K562 (cell line): ENCODE measurements around the gene LILRA6. TPM values are rescaled to one million over a fixed set of nuclear protein-coding genes. Genes with fewer than 3 reads are reported as not detected.

Source experiments
- AFF1 ChIP-seq, 2 experiments: fragments of 450-650 bp; IDR thresholded peaks; 2 replicates each; pipeline ENCODE4 v1.6.1; 2018; ENCODE audit warnings: mild to moderate bottlenecking in 2 of 2, low read depth in 1 of 2; ENCODE audit not compliant: partially characterized antibody in 2 of 2
- BRD4 ChIP-seq: fragments of 200-600 bp; sonication (generic); IDR thresholded peaks from 2 replicates; pipeline ENCODE4 v1.6.1; 2017; ENCODE audit warnings: inconsistent platforms
- ETS1 ChIP-seq: conservative IDR thresholded peaks from 2 replicates; pipeline ENCODE4 v1.6.1; 2011; ENCODE audit warnings: low read depth, mild to moderate bottlenecking, low read length; ENCODE audit not compliant: control insufficient read depth
- FOSL1 ChIP-seq: fragments of 200-800 bp; sonication (Bioruptor generic); conservative IDR thresholded peaks from 2 replicates; pipeline ENCODE4 v1.6.1; 2016; ENCODE audit warnings: missing genetic modification characterization, missing compliant biosample characterization
- FOXA1 ChIP-seq: fragments of 450-650 bp; IDR thresholded peaks from 2 replicates; pipeline ENCODE4 v1.6.1; 2016; ENCODE audit warnings: mild to moderate bottlenecking, borderline replicate concordance
- GABPA ChIP-seq: fragments of 200-800 bp; sonication (Bioruptor generic); conservative IDR thresholded peaks from 2 replicates; pipeline ENCODE4 v1.6.1; 2016; ENCODE audit warnings: low read depth, missing genetic modification characterization, missing compliant biosample characterization
- HSF4 ChIP-seq: fragments of 250-450 bp; sonication (Bioruptor Pico); IDR thresholded peaks from 2 replicates; pipeline ENCODE4 v2.1.2; 2022; ENCODE audit warnings: mild to moderate bottlenecking, moderate library complexity, borderline replicate concordance
- JUNB ChIP-seq: fragments of 450-650 bp; formaldehyde crosslinking; conservative IDR thresholded peaks from 2 replicates; pipeline ENCODE4 v1.4.0; 2020; ENCODE audit warnings: mild to moderate bottlenecking
- KDM5B ChIP-seq: fragments of 200-600 bp; sonication (generic); IDR thresholded peaks from 2 replicates; pipeline ENCODE4 v1.6.1; 2012; ENCODE audit warnings: low read depth, mild to moderate bottlenecking, moderate library complexity, low read length, control low read depth, inconsistent platforms; ENCODE audit not compliant: insufficient replicate concordance
- MYNN ChIP-seq, 2 experiments: sonication (generic); formaldehyde crosslinking in 1 of 2; IDR thresholded peaks; 2 replicates each; pipeline versions ENCODE4 v1.5.0 to v1.6.1; 2016 to 2020; ENCODE audit warnings: antibody characterized with exemption in 1 of 2, missing genetic modification reagents in 1 of 2
- NFIC ChIP-seq: fragments of 450-650 bp; IDR thresholded peaks from 2 replicates; pipeline ENCODE4 v1.6.1; 2017; ENCODE audit warnings: mild to moderate bottlenecking, inconsistent platforms
- RAD21 ChIP-seq, 2 experiments: fragments of 250-450 bp in 1 of 2; fragments of 450-650 bp in 1 of 2; sonication (Bioruptor Pico) in 1 of 2; formaldehyde crosslinking in 1 of 2; IDR thresholded peaks in 1 of 2; conservative IDR thresholded peaks in 1 of 2; 2 replicates each; pipeline versions ENCODE4 v1.4.0 to v1.8.0; 2020 to 2022; ENCODE audit warnings: mild to moderate bottlenecking in 2 of 2, moderate library complexity in 1 of 2
- RBM17 ChIP-seq: fragments of 200-400 bp; formaldehyde crosslinking; IDR thresholded peaks from 2 replicates; pipeline ENCODE4 v1.6.1; 2017; ENCODE audit warnings: low read depth, mild to moderate bottlenecking, low read length, borderline replicate concordance
- RFX1 ChIP-seq: fragments of 450-650 bp; IDR thresholded peaks from 2 replicates; pipeline ENCODE4 v1.6.1; 2016; ENCODE audit warnings: mild to moderate bottlenecking, moderate library complexity
- TBP ChIP-seq: optimal IDR thresholded peaks from 2 replicates; pipeline ENCODE3; 2011; ENCODE audit warnings: low read depth, low read length, improper control_type of control experiment
- ZBTB49 ChIP-seq: sonication (generic); formaldehyde crosslinking; IDR thresholded peaks from 2 replicates; pipeline ENCODE4 v1.8.0; 2022; ENCODE audit warnings: missing genetic modification reagents, mild to moderate bottlenecking, borderline replicate concordance
- ZEB2 ChIP-seq: fragments of 450-650 bp; IDR thresholded peaks from 2 replicates; pipeline ENCODE4 v1.6.1; 2016
- ZNF143 ChIP-seq: sonication (generic); formaldehyde crosslinking; IDR thresholded peaks from 2 replicates; pipeline ENCODE4 v1.9.0; 2022; ENCODE audit warnings: mild to moderate bottlenecking, missing genetic modification reagents
- ZNF165 ChIP-seq: fragments of 250-450 bp; sonication (Bioruptor Pico); IDR thresholded peaks from 2 replicates; pipeline ENCODE4 v1.4.0; 2020; ENCODE audit warnings: borderline replicate concordance
- ZNF511 ChIP-seq: sonication (generic); formaldehyde crosslinking; IDR thresholded peaks from 2 replicates; pipeline ENCODE4 v1.8.0; 2022; ENCODE audit warnings: mild to moderate bottlenecking, missing genetic modification reagents
- polyA plus RNA-seq, 8 experiments: library from polyadenylated mRNA; depleted of rRNA in 4 of 8; stranded (reverse) in 5 of 8; unstranded in 3 of 8; fragments of >200 nt; fragmentation: Nextera tagmentation in 2 of 8; fragmentation: Illumina TruSeq in 1 of 8; extraction: Ambion mirVana in 2 of 8; extraction: Trizol in 1 of 8; gene quantifications; 2 replicates each; pipeline versions ENCODE4 v1.2.1 to v1.2.3, GENCODE V29; 2011 to 2014; ENCODE audit warnings: inconsistent platforms in 1 of 8, missing spikeins in 1 of 8
- total RNA-seq, 7 experiments: library from RNA; depleted of rRNA in 6 of 7; stranded (reverse); fragments of >200 nt in 6 of 7; fragmentation: Illumina TruSeq in 2 of 7; extraction: Trizol in 2 of 7; gene quantifications; 2 replicates each; pipeline versions ENCODE4 v1.2.1 to v1.2.3, GENCODE V29; 2011 to 2021; ENCODE audit warnings: low replicate concordance in 1 of 7

Gene LILRA6
- total and polyA plus RNA-seq, 9 of the 15 experiments (the other 6 are each of a cell fraction or from before 2014, with no cell fraction given): 0.03 TPM; not detected in 8

GRCh38 chr19:54188215-54188871 lies 54.2 kb downstream of the LILRA6 start (continued):
- TF ChIP-seq KDM5B (peak; percentile 37), BRD4 (no peak), ZNF165 (no peak), GABPA (tag) (0 out of 2 replicates have a peak, but pooled peaks have one; percentile 8), ZBTB49 (CRISPR knock-in tag) (no peak), RAD21 (CRISPR knock-in tag; conservative IDR thresholded peaks at IDR 0.05 in 1 of 2, IDR thresholded peaks at IDR 0.05 in 1 of 2) (peak in 1 of 2 experiments; percentile 6; a peak in 2 of 4 replicates), ETS1 (no peak), ZEB2 (peak; percentile 59; the same call in 1 of the 2 replicates), FOXA1 (no peak), JUNB (CRISPR knock-in tag) (peak; percentile 53; the same call in 1 of the 2 replicates), ZNF511 (CRISPR knock-in tag) (no peak), ZNF143 (CRISPR knock-in tag) (no peak), RBM17 (no peak), MYNN (IDR thresholded peaks at IDR 0.05) (no peak), MYNN (CRISPR knock-in tag; IDR thresholded peaks at IDR 0.05) (no peak), TBP (peak; percentile 55), FOSL1 (peak; percentile 98), RFX1 (no peak), AFF1 (IDR thresholded peaks at IDR 0.05; ENCODE audit: low read depth in 1 of 2, partially characterized antibody in 2 of 2) (no peak), HSF4 (no peak), NFIC (no peak; the same call in 1 of the 2 replicates)
